ENCODE measurements around the gene CATSPERD. TPM values are rescaled to one million over a fixed set of nuclear protein-coding genes. Genes with fewer than 3 reads are reported as not detected.

The CATSPERD gene
- total and polyA plus RNA-seq, 4 donors, result not detected

- TF ChIP-seq ZBTB33 (IDR thresholded peaks at IDR 0.05), result no peak
- TF ChIP-seq FOXA1 (IDR thresholded peaks at IDR 0.05), result no peak
- no peak for TF ChIP-seq RAD21 (IDR thresholded peaks at IDR 0.05)
- TF ChIP-seq JUND (IDR thresholded peaks at IDR 0.05), result no peak
- TF ChIP-seq RXRA (IDR thresholded peaks at IDR 0.05), result no peak
- no peak for TF ChIP-seq HNF4A (conservative IDR thresholded peaks at IDR 0.05)
- TF ChIP-seq FOXA2 (IDR thresholded peaks at IDR 0.05), result no peak
- TF ChIP-seq MAX (IDR thresholded peaks at IDR 0.05), result no peak
Observed at GRCh38 chr19:5785423-5785822, 65.0 kb downstream of the CATSPERD start (continued).

GRCh38 chr19:5786593-5787408, 66.4 kb downstream of the CATSPERD start:
- peaks cover 8 to 59% (median 33%) of the 10 kb centered on the region in 4 donors for H3K36me3 ChIP-seq (ENCODE audit: control insufficient read depth in 4 of 4, insufficient read depth in 3 of 4, low read depth in 1 of 4, low read length in 3 of 4)
- H3K4me3 ChIP-seq (ENCODE audit: low read depth in 1 of 3, low read length in 3 of 3), result no peak overlapping the region
- H3K4me1 ChIP-seq (ENCODE audit: control insufficient read depth in 4 of 4, insufficient read depth in 4 of 4, low read length in 3 of 4), result peaks cover 0 to 14% (median 5%) of the 10 kb centered on the region in 4 donors
- H3K9me3 ChIP-seq (ENCODE audit: control insufficient read depth in 4 of 4, low read length in 3 of 4), result no peaks in the 10 kb centered on the region
- no peak for TF ChIP-seq MAX (IDR thresholded peaks at IDR 0.05)
- no peak for TF ChIP-seq RAD21 (IDR thresholded peaks at IDR 0.05)
- no peak for TF ChIP-seq TAF1 (conservative IDR thresholded peaks at IDR 0.05)
- no peak for TF ChIP-seq RXRA (IDR thresholded peaks at IDR 0.05)
- TF ChIP-seq JUND (IDR thresholded peaks at IDR 0.05), result no peak
- TF ChIP-seq ZBTB33 (IDR thresholded peaks at IDR 0.05), result no peak
- no peak for TF ChIP-seq FOXA1 (IDR thresholded peaks at IDR 0.05)
- TF ChIP-seq FOXA2 (IDR thresholded peaks at IDR 0.05), result no peak
- no peak for TF ChIP-seq CTCF (IDR thresholded peaks at IDR 0.05; ENCODE audit: low read depth, low read length, missing input control)
- no peak for TF ChIP-seq YY1 (IDR thresholded peaks at IDR 0.05)
- no peak for TF ChIP-seq HNF4G (IDR thresholded peaks at IDR 0.05)
- TF ChIP-seq SP1 (IDR thresholded peaks at IDR 0.05), result no peak
- no peaks in the 10 kb centered on the region for H3K27me3 ChIP-seq (ENCODE audit: control insufficient read depth in 4 of 4, insufficient read depth in 4 of 4, low read length in 3 of 4)
- no peak overlapping the region for H3K27ac ChIP-seq (ENCODE audit: low read depth in 1 of 2, low read length in 2 of 2)
- 94% methylated on average over 44 of the region's 44 CpGs for WGBS
- no peak for DNase-seq (ENCODE audit: low spot score)
- no peak overlapping the region for H3K9ac ChIP-seq (ENCODE audit: low read depth in 1 of 2, low read length in 2 of 2)

Measured in liver (tissue), 9 donors.